ENCODE data around the gene ANGEL1.

DNA sequence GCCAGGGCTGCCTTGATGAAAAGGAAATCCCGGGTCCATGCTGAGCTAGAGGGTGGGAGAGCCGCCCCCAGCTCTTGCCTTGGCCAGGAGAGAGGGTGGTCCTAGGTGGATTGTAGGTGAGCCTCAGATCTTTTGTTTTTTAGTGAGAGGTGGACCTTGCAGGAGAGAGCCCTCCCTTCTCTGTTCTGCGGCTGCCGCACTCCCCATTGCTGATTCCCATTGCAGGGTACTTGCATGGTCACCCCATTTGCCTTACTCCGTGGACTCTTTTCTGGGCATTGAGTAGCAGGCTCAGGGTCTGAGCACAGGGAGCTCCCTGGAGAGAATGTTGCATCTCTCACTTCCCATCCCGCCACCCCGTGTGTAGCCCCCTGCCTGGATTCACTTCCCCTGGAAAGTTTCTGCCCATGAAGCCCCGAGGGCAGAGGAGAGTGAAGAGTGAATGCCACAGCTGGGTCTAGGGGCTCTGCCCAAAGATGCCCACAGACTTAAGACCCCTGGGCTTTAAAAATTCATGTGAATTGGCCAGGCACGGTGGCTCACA lies 41.2 kb downstream of the ANGEL1 start:
- TF ChIP-seq ZNF174 (CRISPR knock-in tag; IDR thresholded peaks at IDR 0.05) (no peak), KDM1A (IDR thresholded peaks at IDR 0.05) (no peak), BRF2 (IDR thresholded peaks at IDR 0.05; ENCODE audit: borderline replicate concordance, insufficient read depth, insufficient read length) (no peak), BCL6 (CRISPR knock-in tag; IDR thresholded peaks at IDR 0.05) (no peak), SMARCB1 (IDR thresholded peaks at IDR 0.05; ENCODE audit: insufficient read length, low read depth) (no peak), ZNF57 (CRISPR knock-in tag; IDR thresholded peaks at IDR 0.05) (no peak)

Data from K562 (cell line).